ENCODE results near the gene GJA3. TPM values are rescaled to one million over a fixed set of nuclear protein-coding genes. Genes with fewer than 3 reads are reported as not detected.

GJA3 gene
- total and polyA plus RNA-seq, 9 of the 15 experiments (the other 6 are each of a cell fraction or from before 2014, with no cell fraction given): 0.03 to 0.13 (median 0.04) TPM; not detected in 4

DNA sequence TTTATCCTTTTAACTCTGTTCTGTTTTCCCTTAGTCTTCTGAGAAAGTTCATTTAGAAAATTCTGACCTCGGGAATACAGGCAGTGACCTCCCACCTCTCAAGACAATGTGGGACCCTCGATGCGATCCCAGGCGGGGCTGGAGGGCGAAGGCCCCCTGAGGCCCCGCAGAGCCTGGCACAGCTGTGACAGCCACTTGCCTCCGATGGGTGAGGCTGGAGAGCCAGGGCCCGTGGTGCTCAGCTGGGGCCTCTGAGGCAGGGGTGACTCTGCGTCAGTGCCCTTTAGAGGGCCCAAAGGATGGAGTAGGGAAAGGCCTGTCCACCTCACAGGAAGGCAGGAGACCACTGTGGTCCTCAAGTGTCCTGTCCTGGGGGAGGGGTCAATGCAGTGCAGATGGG is 10.3 kb downstream of the GJA3 start:
- ATAC-seq (no peak), DNase-seq (ENCODE audit: extremely low read depth in 1 of 4, low spot score in 3 of 4) (no peak), FAIRE-seq (no peak)
- Histone ChIP-seq H3K4me1 (replicated peaks in 1 of 2; ENCODE audit: control insufficient read depth in 2 of 2, insufficient read depth in 2 of 2, low read length in 2 of 2) (peaks cover 0 to 4% of the 10 kb centered on the region in 2 experiments; a peak in 1 of 5 replicates), H3K36me3 (ENCODE audit: control insufficient read depth, insufficient read depth, low read length) (no peaks in the 10 kb centered on the region), H3K27me3 (ENCODE audit: control insufficient read depth in 2 of 2, insufficient read depth in 2 of 2, low read length in 2 of 2) (peaks cover 12 to 31% of the 10 kb centered on the region in 2 experiments; a peak in 4 of 5 replicates), H4K20me1 (replicated peaks; ENCODE audit: control insufficient read depth, insufficient read depth, low read length) (no peaks in the 10 kb centered on the region), H3K79me2 (ENCODE audit: control insufficient read depth, insufficient read depth, low read length) (no peaks in the 10 kb centered on the region), H3K4me3 (no peak overlapping the region), H2AFZ (ENCODE audit: low read depth, low read length) (no peak overlapping the region), H3K4me2 (ENCODE audit: insufficient read depth, low read length) (no peak overlapping the region), H3K9me1 (ENCODE audit: control insufficient read depth, insufficient read depth, low read length) (no peaks in the 10 kb centered on the region), H3K9me3 (replicated peaks; ENCODE audit: control insufficient read depth, insufficient read depth, low read depth, low read length) (no peaks in the 10 kb centered on the region), H3K27ac (ENCODE audit: extremely low read depth, low read depth, low read length) (no peak overlapping the region), H3K9ac (ENCODE audit: insufficient read depth in 1 of 2, low read depth in 2 of 2, low read length in 2 of 2) (no peak overlapping the region)
- in situ Hi-C loops (cut with MboI) (no loop called here), intact Hi-C loops (cut with micrococcal nuclease) (no loop called here)
- no TSS peak for BruUV-seq (replicated peaks)
- CTCF ChIA-PET (ENCODE audit: low intra/inter-chr PET ratio): no interaction called here
- POLR2A ChIA-PET: interaction anchor here (0.6 kb wide), 1 partner anchor 44 kb away, joined by 3 read pairs; no protein-coding TSS in a partner anchor
- TF ChIP-seq RUNX1 (IDR thresholded peaks at IDR 0.05; ENCODE audit: low read depth): no peak
- no peak for TF ChIP-seq PKNOX1 (IDR thresholded peaks at IDR 0.05)
- no peak for TF ChIP-seq ELF4 (CRISPR knock-in tag; IDR thresholded peaks at IDR 0.05)
- TF ChIP-seq ATF7 (IDR thresholded peaks at IDR 0.05): no peak
- TF ChIP-seq MXD1 (CRISPR knock-in tag; IDR thresholded peaks at IDR 0.05; ENCODE audit: borderline replicate concordance, poor library complexity, severe bottlenecking): no peak
- 14% methylated on average over 2 of the region's 9 CpGs for WGBS (ENCODE audit: insufficient coverage, low coverage, missing lambda C conversion rate)
